Spinal cord (tissue), 10 donors: ENCODE measurements around the gene TNNT1. TPM values are rescaled to one million over a fixed set of nuclear protein-coding genes. Genes with fewer than 3 reads are reported as not detected.
A peak's percentile ranks its signal among the peaks of the same experiment; 100 is the strongest.

ENCODE experiments used
- DNase-seq, 6 donors: peaks; one replicate each; pipeline versions ENCODE4 v3.0.0 to v3.0.0-alpha.2; 2013 to 2015; ENCODE audit warnings: low spot score in 6 of 6, low read depth in 4 of 6
- H3K27ac ChIP-seq: one replicate; pipeline ENCODE4 v1.5.1; 2013; ENCODE audit warnings: low read depth, low read length, control low read depth
- H3K27me3 ChIP-seq: one replicate; pipeline ENCODE4 v1.6.1; 2013; ENCODE audit warnings: low read length; ENCODE audit not compliant: control insufficient read depth, insufficient read depth
- H3K36me3 ChIP-seq: one replicate; pipeline ENCODE4 v1.6.1; 2013; ENCODE audit warnings: low read length; ENCODE audit not compliant: control insufficient read depth, insufficient read depth
- H3K4me1 ChIP-seq: one replicate; pipeline ENCODE4 v1.6.1; 2013; ENCODE audit warnings: low read length; ENCODE audit not compliant: control insufficient read depth, insufficient read depth
- H3K4me3 ChIP-seq: one replicate; pipeline ENCODE4 v1.5.1; 2013; ENCODE audit warnings: low read depth, low read length, control low read depth
- H3K9me3 ChIP-seq: one replicate; pipeline ENCODE4 v1.6.1; 2013; ENCODE audit warnings: low read length; ENCODE audit not compliant: control insufficient read depth, insufficient read depth
- WGBS: methylation state at CpG from one replicate; pipeline ENCODE4 v1.1.5; 2013; ENCODE audit warnings: missing lambda C conversion rate; ENCODE audit not compliant: insufficient coverage; 5-methylcytosine and 5-hydroxymethylcytosine counted together
- long read RNA-seq, 4 donors: transcript quantifications; one replicate each; lab custom pipeline, GENCODE V29; 2026
- polyA plus RNA-seq, 2 donors: library from polyadenylated mRNA; unstranded; fragments of 120-200 nt; gene quantifications; one replicate each; pipeline ENCODE4 v1.2.1, GENCODE V29; 2013; ENCODE audit not compliant: insufficient read length in 2 of 2
- total RNA-seq, 2 donors: library from RNA; depleted of rRNA in 1 of 2; stranded (reverse); fragments of 120-200 nt in 1 of 2; fragments of >200 nt in 1 of 2; gene quantifications; one replicate each; pipeline versions ENCODE4 v1.2.3 to v1.2.4, GENCODE V29; 2013 to 2014
- donor health status: healthy.

TNNT1 gene
- total RNA-seq = 10 to 100 TPM in 1 of 2 donors, 1 to 10 TPM in 1; 8.5 to 17.9 TPM
- 10 to 100 TPM; 12.2 to 12.8 TPM for polyA plus RNA-seq
- long read RNA-seq, donor 1, partial matches to known transcripts = 5 of 7 reads
- long read RNA-seq, donor 1, other reads (novel, unspliced or antisense) = 0 of 7 reads
- long read RNA-seq, donor 2, partial matches to known transcripts = 5 of 5 reads
- long read RNA-seq, donor 2, other reads (novel, unspliced or antisense) = 0 of 5 reads
- long read RNA-seq, donor 3, partial matches to known transcripts = 0 of 1 reads
- long read RNA-seq, donor 3, other reads (novel, unspliced or antisense) = 0 of 1 reads
- long read RNA-seq, donor 4, partial matches to known transcripts = 0 of 2 reads
- long read RNA-seq, donor 4, other reads (novel, unspliced or antisense) = 0 of 2 reads

- no peaks in the 10 kb centered on the region for H3K9me3 ChIP-seq
- DNase-seq = no peak
- no peak within 1 kb of the TSS for H3K4me3 ChIP-seq
- H3K27ac ChIP-seq = no peak within 1 kb of the TSS
- peaks cover 55% of the 10 kb centered on the region for H3K27me3 ChIP-seq
- H3K4me1 ChIP-seq = peaks cover 10% of the 10 kb centered on the region
- 8% methylated on average over 13 of the region's 18 CpGs for WGBS
- H3K36me3 ChIP-seq = no peaks in the 10 kb centered on the region
Observed at GRCh38 chr19:55149078-55150003, at the start of gene TNNT1. Gene TNNT1, minus strand, starts transcription at chr19:55149206. Its CDS starts 2,049 bp downstream, at chr19:55147157.

- H3K9me3 ChIP-seq = no peaks in the 10 kb centered on the region
- 67% methylated on average over 5 of the region's 5 CpGs for WGBS
- H3K27ac ChIP-seq = no peak overlapping the region
- DNase-seq = no peak
- H3K4me1 ChIP-seq = no peaks in the 10 kb centered on the region
- peaks cover 3% of the 10 kb centered on the region for H3K27me3 ChIP-seq
- no peak overlapping the region for H3K4me3 ChIP-seq
- no peaks in the 10 kb centered on the region for H3K36me3 ChIP-seq
Observed at GRCh38 chr19:55198651-55199050, 49.6 kb upstream of the TNNT1 start.

GRCh38 chr19:55197528-55197927, 48.5 kb upstream of the TNNT1 start:
- WGBS = 50% methylated on average over 1 of the region's 4 CpGs
- H3K4me1 ChIP-seq = no peaks in the 10 kb centered on the region
- H3K27ac ChIP-seq = no peak overlapping the region
- peak in 2 of 6 donors; percentile 27 to 64 for DNase-seq
- H3K36me3 ChIP-seq = no peaks in the 10 kb centered on the region
- H3K9me3 ChIP-seq = no peaks in the 10 kb centered on the region
- H3K27me3 ChIP-seq = peaks cover 3% of the 10 kb centered on the region
- no peak overlapping the region for H3K4me3 ChIP-seq

- Histone ChIP-seq H3K27me3 (peaks cover 3% of the 10 kb centered on the region), H3K4me1 (no peaks in the 10 kb centered on the region), H3K9me3 (no peaks in the 10 kb centered on the region), H3K36me3 (no peaks in the 10 kb centered on the region), H3K27ac (no peak overlapping the region), H3K4me3 (no peak overlapping the region)
- DNase-seq = peak in 1 of 6 donors; percentile 34
- WGBS = 81% methylated on average over 10 of the region's 10 CpGs
Observed at GRCh38 chr19:55196803-55197202, 47.8 kb upstream of the TNNT1 start.

GRCh38 chr19:55193481-55193880, 44.5 kb upstream of the TNNT1 start:
- H3K27me3 ChIP-seq = no peaks in the 10 kb centered on the region
- H3K9me3 ChIP-seq = no peaks in the 10 kb centered on the region
- no peak overlapping the region for H3K4me3 ChIP-seq
- no peaks in the 10 kb centered on the region for H3K4me1 ChIP-seq
- H3K36me3 ChIP-seq = no peaks in the 10 kb centered on the region
- H3K27ac ChIP-seq = no peak overlapping the region
- 54% methylated on average over 6 of the region's 12 CpGs for WGBS
- DNase-seq = no peak

- H3K27me3 ChIP-seq = peaks cover 5% of the 10 kb centered on the region
- H3K9me3 ChIP-seq = no peaks in the 10 kb centered on the region
- 57% methylated on average over 13 of the region's 15 CpGs for WGBS
- H3K4me3 ChIP-seq = no peak overlapping the region
- no peaks in the 10 kb centered on the region for H3K36me3 ChIP-seq
- H3K4me1 ChIP-seq = no peaks in the 10 kb centered on the region
- H3K27ac ChIP-seq = no peak overlapping the region
- no peak for DNase-seq
Observed at GRCh38 chr19:55189403-55189835, 40.4 kb upstream of the TNNT1 start.

GRCh38 chr19:55188625-55189024, 39.6 kb upstream of the TNNT1 start:
- no peaks in the 10 kb centered on the region for H3K36me3 ChIP-seq
- H3K4me1 ChIP-seq = no peaks in the 10 kb centered on the region
- no peak for DNase-seq
- H3K4me3 ChIP-seq = no peak overlapping the region
- WGBS = 77% methylated on average over 8 of the region's 8 CpGs
- H3K27me3 ChIP-seq = peaks cover 5% of the 10 kb centered on the region
- no peak overlapping the region for H3K27ac ChIP-seq
- H3K9me3 ChIP-seq = no peaks in the 10 kb centered on the region

- Histone ChIP-seq H3K27me3 (peaks cover 5% of the 10 kb centered on the region), H3K36me3 (no peaks in the 10 kb centered on the region), H3K9me3 (no peaks in the 10 kb centered on the region), H3K27ac (no peak overlapping the region), H3K4me3 (no peak overlapping the region), H3K4me1 (no peaks in the 10 kb centered on the region)
- 77% methylated on average over 12 of the region's 12 CpGs for WGBS
- no peak for DNase-seq
Observed at GRCh38 chr19:55186080-55186479, 37.1 kb upstream of the TNNT1 start.

- Histone ChIP-seq H3K4me3 (no peak overlapping the region), H3K4me1 (peaks cover 28% of the 10 kb centered on the region), H3K27ac (no peak overlapping the region), H3K27me3 (peaks cover 21% of the 10 kb centered on the region), H3K9me3 (no peaks in the 10 kb centered on the region), H3K36me3 (peaks cover 14% of the 10 kb centered on the region)
- no peak for DNase-seq
- WGBS = 67% methylated on average over 17 of the region's 20 CpGs
Observed at GRCh38 chr19:55181740-55182139, 32.7 kb upstream of the TNNT1 start.
